Fibroblast of lung (primary cell): ENCODE measurements around the gene RB1. TPM values are rescaled to one million over a fixed set of nuclear protein-coding genes. Genes with fewer than 3 reads are reported as not detected.

Experiments used
- DNase-seq, 2 donors: peaks; one replicate each; pipeline versions ENCODE4 v3.0.0 to v3.0.0-alpha.2; 2010; ENCODE audit warnings: low read depth in 2 of 2
- H2AFZ ChIP-seq: 2 replicates; pipeline ENCODE4 v1.5.1; 2012; ENCODE audit warnings: low read length, control low read depth, inconsistent platforms
- H3K27ac ChIP-seq: 2 replicates; pipeline ENCODE4 v1.5.1; 2011; ENCODE audit warnings: low read length, control low read depth; ENCODE audit not compliant: insufficient read depth
- H3K27me3 ChIP-seq: 2 replicates; pipeline ENCODE4 v1.5.1; 2011; ENCODE audit warnings: mild to moderate bottlenecking, low read length; ENCODE audit not compliant: control insufficient read depth, insufficient read depth
- H3K36me3 ChIP-seq: 2 replicates; pipeline ENCODE4 v1.5.1; 2011; ENCODE audit warnings: low read length; ENCODE audit not compliant: control insufficient read depth, insufficient read depth
- H3K4me1 ChIP-seq: 2 replicates; pipeline ENCODE4 v1.5.1; 2011; ENCODE audit warnings: low read length; ENCODE audit not compliant: control insufficient read depth, insufficient read depth; ENCODE audit errors: extremely low read depth
- H3K4me2 ChIP-seq: 2 replicates; pipeline ENCODE4 v1.5.1; 2011; ENCODE audit warnings: low read length, control low read depth; ENCODE audit not compliant: insufficient read depth; ENCODE audit errors: extremely low read depth
- H3K4me3 ChIP-seq, 4 experiments: fragments of 200-600 bp in 1 of 4; sonication (generic) in 1 of 4; replicated peaks in 1 of 4; 2 replicates each; pipeline ENCODE4 v1.5.1; 2011 to 2016; ENCODE audit warnings: low read length in 4 of 4, low read depth in 3 of 4, mild to moderate bottlenecking in 3 of 4, control low read depth in 2 of 4, inconsistent platforms in 1 of 4, mixed read lengths in 1 of 4; ENCODE audit not compliant: insufficient read depth in 1 of 4; ENCODE audit errors: control extremely low read depth in 1 of 4
- H3K79me2 ChIP-seq: 2 replicates; pipeline ENCODE4 v1.5.1; 2012; ENCODE audit warnings: mild to moderate bottlenecking, low read length, inconsistent platforms; ENCODE audit not compliant: control insufficient read depth, insufficient read depth
- H3K9ac ChIP-seq: 2 replicates; pipeline ENCODE4 v1.5.1; 2011; ENCODE audit warnings: mild to moderate bottlenecking, low read length, control low read depth; ENCODE audit not compliant: insufficient read depth
- H3K9me3 ChIP-seq: 2 replicates; pipeline ENCODE4 v1.5.1; 2012; ENCODE audit warnings: low read depth, low read length; ENCODE audit not compliant: control insufficient read depth, insufficient read depth
- H4K20me1 ChIP-seq: 2 replicates; pipeline ENCODE4 v1.5.1; 2011; ENCODE audit warnings: low read length; ENCODE audit not compliant: control insufficient read depth, insufficient read depth; ENCODE audit errors: extremely low read depth
- CTCF ChIP-seq, 2 donors: IDR thresholded peaks in 1 of 2; conservative IDR thresholded peaks in 1 of 2; 1 replicate in 1 of 2; 2 replicates in 1 of 2; pipeline ENCODE4 v1.5.1; 2011 to 2012; ENCODE audit warnings: low read length in 2 of 2, control low read depth in 1 of 2, inconsistent platforms in 1 of 2, low read depth in 1 of 2, mild to moderate bottlenecking in 1 of 2
- EZH2 ChIP-seq: IDR thresholded peaks from 2 replicates; pipeline ENCODE4 v1.5.1; 2012; ENCODE audit warnings: low read length, control low read depth, mild to moderate bottlenecking; ENCODE audit errors: missing control alignments
- polyA plus RNA-seq, 2 donors: library from polyadenylated mRNA; depleted of rRNA in 1 of 2; stranded (reverse) in 1 of 2; unstranded in 1 of 2; fragments of >200 nt; gene quantifications; 2 replicates each; pipeline ENCODE4 v1.2.1, GENCODE V29; 2011 to 2012; ENCODE audit warnings: missing spikeins in 1 of 2
- total RNA-seq: library from RNA; depleted of rRNA; stranded (reverse); fragments of >200 nt; gene quantifications from 2 replicates; pipeline ENCODE4 v1.2.1, GENCODE V29; 2014

The RB1 gene
- total and polyA plus RNA-seq, 2 donors (not counting 1 experiment from before 2014, with no cell fraction given), result 31.9 to 39.7 TPM

DNA sequence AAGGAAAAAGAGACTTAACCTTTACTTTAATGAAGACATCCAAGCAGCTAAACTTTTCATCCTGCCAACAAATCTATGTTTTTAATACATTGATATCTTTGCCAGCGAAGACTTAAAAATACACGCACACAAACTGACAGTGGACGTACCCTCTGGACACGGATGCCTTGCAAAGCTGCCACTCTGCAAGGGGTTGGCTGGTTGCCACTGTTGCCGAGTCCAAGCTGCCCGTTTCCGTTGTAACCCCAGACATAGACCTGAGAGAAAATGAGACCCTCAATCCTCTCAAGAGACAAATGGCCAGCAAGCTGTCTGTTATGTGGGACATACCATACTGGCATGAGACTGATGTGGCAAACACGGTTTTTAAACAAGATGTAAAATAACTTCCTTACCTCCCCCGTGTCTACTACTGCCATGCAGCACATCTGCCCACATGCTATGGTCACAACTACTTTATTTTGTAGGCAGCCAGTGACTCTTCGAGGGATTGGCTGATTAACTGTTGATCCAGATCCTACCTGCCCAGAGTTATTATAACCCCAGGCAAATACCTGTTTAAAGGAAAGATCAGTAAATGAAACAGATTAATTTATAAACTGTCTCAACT, 208.2 kb downstream of the RB1 start:
- Histone ChIP-seq H3K79me2 (no peaks in the 10 kb centered on the region), H3K36me3 (no peaks in the 10 kb centered on the region), H2AFZ (no peak overlapping the region), H3K27me3 (no peaks in the 10 kb centered on the region), H4K20me1 (no peaks in the 10 kb centered on the region), H3K9me3 (no peaks in the 10 kb centered on the region), H3K27ac (no peak overlapping the region), H3K9ac (no peak overlapping the region), H3K4me3 (no peak overlapping the region), H3K4me1 (no peaks in the 10 kb centered on the region), H3K4me2 (no peak overlapping the region)
- DNase-seq, result no peak
- TF ChIP-seq CTCF (conservative IDR thresholded peaks at IDR 0.05 in 1 of 2, IDR thresholded peaks at IDR 0.05 in 1 of 2; ENCODE audit: low read depth in 1 of 2, low read length in 2 of 2), result no peak
- TF ChIP-seq EZH2, result no peak

DNA sequence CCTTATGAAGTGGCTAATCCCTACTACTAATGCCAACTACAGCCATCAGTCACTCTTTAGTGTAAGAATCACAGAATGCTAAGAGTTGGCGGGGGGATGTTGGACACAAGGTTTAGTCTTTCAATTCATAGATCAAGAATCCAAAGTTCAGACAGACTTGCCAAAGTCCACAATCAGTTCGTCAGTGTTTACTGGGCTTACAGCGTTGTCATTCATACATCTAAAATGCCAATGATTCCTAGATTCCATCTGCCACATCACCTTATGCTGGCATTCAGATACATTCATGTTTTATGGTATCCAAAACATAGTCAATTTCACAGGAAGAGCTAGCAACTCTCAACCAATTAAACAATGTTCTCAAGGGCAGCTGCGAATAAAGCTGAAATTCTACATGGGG, 211.2 kb downstream of the RB1 start:
- Histone ChIP-seq H3K4me1 (no peaks in the 10 kb centered on the region), H3K27ac (no peak overlapping the region), H3K4me3 (no peak overlapping the region)

GRCh38 chr13:48515732-48516131, 212.2 kb downstream of the RB1 start:
- no peaks in the 10 kb centered on the region for H3K9me3 ChIP-seq
- TF ChIP-seq EZH2 (no peak), CTCF (conservative IDR thresholded peaks at IDR 0.05 in 1 of 2, IDR thresholded peaks at IDR 0.05 in 1 of 2; ENCODE audit: low read depth in 1 of 2, low read length in 2 of 2) (no peak)
- no peaks in the 10 kb centered on the region for H4K20me1 ChIP-seq
- no peak overlapping the region for H2AFZ ChIP-seq
- no peak overlapping the region for H3K27ac ChIP-seq
- no peak for DNase-seq
- H3K9ac ChIP-seq, result no peak overlapping the region
- no peaks in the 10 kb centered on the region for H3K36me3 ChIP-seq
- no peak overlapping the region for H3K4me3 ChIP-seq
- no peaks in the 10 kb centered on the region for H3K4me1 ChIP-seq
- H3K79me2 ChIP-seq, result no peaks in the 10 kb centered on the region
- no peaks in the 10 kb centered on the region for H3K27me3 ChIP-seq
- no peak overlapping the region for H3K4me2 ChIP-seq

More for the DNA sequence above, 211.2 kb downstream of the RB1 start:
- no peak for DNase-seq
- H3K36me3 ChIP-seq, result no peaks in the 10 kb centered on the region
- TF ChIP-seq CTCF (conservative IDR thresholded peaks at IDR 0.05 in 1 of 2, IDR thresholded peaks at IDR 0.05 in 1 of 2; ENCODE audit: low read depth in 1 of 2, low read length in 2 of 2) (no peak), EZH2 (no peak)
- no peak overlapping the region for H3K4me2 ChIP-seq
- H3K9ac ChIP-seq, result no peak overlapping the region
- H2AFZ ChIP-seq, result no peak overlapping the region
- H3K27me3 ChIP-seq, result no peaks in the 10 kb centered on the region
- no peaks in the 10 kb centered on the region for H3K79me2 ChIP-seq
- H3K9me3 ChIP-seq, result no peaks in the 10 kb centered on the region
- no peaks in the 10 kb centered on the region for H4K20me1 ChIP-seq
